ENCODE measurements around the gene LRRC37A3.
"Not testable (repeated sequence)": the region's sequence is repeated elsewhere in the genome, so short reads cannot be mapped to it uniquely, and the experiment has no call there.

LRRC37A3 gene

DNA sequence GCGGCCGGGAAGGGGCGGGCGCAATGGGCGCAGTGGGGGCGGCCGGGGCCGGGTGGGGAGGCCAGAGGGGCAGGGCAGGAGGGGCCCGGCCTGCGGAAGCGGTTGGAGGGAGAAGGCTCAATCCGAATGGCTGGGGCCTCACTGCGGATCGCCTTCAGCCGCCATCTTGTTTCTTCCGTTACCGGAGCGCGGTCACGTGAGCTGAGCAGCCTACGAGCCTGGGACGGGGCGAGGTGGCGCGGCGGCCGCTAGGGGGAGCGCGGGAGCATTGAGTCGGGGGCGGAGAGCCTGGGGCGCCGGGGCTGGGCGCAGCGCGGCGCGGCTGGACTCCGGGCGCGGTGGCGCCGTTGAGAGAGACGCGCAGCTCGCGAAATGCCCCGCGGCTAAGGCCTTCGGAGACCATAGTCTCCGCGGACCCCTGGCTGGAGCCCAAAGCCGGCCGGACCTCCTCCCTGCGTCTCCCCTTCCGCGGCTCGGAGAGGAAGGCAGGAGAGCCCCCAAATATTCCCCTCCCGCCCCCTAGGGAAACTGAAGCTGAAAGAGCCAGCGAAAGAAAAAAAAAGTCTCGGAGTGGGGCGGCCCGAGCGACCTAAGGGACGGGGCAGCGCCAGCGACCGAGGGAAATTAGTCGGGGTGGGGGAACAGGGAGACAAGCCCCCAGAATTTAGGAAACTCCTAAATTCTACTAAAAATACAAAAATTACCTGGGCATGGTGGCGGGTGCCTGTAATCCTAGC, at the start of gene LRRC37A3:
TSS of gene LRRC37A3 (minus strand) at position 190 of the 737 bp plus-strand sequence. CDS start 22,221 bp downstream, outside the sequence.
- DNase-seq: peak; percentile 100

DNA sequence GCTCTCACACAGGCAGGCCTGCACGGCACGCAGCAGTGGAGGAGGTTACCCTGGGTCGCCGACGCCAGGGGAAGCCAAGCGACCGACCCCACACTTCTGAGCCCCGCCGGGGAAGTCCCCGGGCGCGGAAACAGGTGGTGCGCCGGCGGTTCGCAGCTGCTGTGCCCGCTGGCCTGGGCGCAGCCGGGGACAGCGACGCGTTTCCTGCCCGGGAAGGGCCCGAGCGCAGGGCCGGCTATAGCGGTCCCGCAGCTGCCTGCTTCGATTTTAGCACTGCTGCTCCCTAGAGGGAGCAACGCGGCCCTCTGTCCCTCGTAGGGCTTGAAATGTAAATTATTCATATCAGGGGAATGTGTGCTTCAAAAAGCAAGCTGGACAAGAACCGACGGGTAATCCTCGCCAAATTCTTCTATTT, 46.6 kb upstream of the LRRC37A3 start:
- DNase-seq: peak; percentile 82 to 87

DNA sequence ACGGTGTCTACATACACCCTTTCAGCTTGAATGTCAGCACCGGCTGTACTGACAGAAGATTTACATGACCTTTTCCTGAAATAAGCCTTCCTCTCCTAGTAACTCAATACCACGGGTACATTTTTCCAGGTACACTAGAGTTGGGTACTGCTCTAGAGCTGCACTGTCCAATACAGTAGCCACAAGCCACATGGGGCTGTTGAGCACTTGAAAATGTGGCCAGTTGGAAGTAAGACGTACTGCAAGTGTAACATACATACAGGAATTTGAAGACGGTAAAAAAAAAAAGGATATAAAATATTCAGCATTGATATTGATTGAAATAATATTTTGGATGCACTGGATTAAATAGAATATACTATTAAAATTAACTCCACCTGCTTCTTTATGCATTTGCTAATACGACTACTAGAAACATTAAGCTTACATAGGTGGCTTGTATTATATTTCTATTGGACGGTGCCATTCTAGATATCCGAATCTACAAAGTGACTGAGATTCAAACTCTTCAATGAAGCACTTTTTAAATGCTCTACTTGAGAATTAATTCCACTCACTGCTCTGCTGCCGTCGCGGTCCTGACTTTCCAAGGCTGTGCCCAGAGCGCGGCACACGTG, 46.1 kb upstream of the LRRC37A3 start:
- DNase-seq: not testable (repeated sequence)

DNA sequence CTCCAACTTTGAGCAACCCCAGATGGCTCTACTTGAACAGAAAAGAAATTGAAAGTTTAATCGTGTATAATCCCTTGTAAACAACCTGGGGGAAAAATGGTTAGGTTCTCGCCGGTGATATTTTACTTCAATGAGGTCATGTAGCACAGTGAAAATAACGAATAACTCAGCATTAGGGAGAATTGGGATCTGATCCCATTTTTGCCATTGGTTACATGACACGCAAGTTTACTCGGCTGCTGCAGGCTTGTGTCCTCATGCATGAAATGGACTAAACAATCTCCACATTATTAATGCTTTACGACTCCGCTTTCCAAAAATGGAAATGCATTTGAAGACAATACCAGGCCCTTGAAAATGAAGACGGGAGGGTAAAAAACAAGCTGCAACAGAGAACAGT, 45.5 kb upstream of the LRRC37A3 start:
- DNase-seq: no peak

DNA sequence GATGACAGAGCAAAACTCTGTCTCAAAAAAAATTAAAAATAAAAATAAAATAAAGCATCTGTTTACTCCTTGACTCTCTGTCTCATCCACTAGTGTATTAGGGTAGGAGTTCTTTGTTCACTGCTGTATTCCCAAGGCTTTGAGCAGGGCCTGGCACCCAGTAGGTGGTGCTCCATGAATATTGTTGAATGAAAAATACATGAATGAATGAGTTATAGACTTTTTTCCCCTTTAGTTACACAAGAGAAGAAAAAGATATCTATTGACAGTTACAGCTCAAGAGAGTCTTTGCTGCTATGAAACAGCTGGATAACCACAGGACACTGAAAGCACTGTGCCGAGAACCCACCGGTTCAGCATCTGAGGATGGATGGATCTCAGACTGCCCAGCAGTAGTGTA, 44.5 kb upstream of the LRRC37A3 start:
- not testable (repeated sequence) for DNase-seq

DNA sequence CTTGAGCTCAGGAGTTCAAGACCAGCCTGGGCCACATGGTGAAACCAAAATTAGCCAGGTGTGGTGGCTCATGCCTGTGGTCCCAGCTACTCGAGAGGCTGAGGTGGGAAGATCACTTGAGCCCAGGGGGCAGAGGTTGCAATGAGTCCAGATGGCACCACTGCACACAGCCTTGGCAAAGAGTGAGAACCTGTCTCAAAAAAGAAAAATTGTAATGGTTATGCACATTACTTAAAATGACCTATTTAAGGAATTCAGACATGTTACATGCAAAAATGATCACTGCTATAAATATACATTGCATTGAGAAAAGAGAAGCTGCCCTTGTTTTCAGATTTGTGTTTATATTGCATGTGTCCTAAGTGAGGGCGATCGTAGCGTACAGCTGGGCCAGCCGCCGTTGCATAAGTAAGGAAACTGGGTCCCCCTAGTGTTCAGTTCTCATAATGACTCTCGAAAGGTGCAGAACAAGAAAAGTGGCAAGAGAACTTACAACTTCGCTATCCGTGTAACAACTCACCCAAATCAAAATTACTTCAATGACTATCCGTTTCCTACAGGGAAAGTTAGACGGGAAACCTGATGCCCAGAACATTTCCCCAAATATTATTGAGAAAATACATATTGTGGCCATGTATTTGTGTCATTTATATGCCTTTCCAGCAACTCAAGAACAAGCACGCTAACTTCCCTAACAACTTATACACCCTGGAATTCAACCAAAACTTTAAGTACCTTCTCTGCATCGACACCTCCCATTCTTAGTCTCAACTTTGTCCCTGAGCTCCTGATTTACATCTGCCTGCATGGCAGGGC, 42.5 kb upstream of the LRRC37A3 start:
- DNase-seq: not testable (repeated sequence)

DNA sequence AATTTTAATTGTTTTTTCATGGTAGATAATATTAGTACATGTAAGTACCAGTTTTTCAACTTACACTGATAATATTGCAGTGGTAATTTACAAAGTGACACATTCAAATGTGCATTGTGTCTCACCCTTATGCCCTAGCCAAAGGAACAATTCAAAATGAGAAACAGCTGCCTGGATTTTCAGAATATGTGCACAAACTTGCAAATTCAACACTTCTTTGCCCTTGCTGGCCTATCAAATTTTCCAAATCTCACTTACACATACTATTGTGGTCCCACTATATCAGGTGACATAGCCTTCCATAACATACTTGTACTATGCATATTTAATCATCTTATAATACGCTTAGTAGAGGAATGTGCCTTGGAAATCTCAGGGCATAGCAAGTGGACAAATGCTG, 32.6 kb upstream of the LRRC37A3 start:
- DNase-seq: no peak

DNA sequence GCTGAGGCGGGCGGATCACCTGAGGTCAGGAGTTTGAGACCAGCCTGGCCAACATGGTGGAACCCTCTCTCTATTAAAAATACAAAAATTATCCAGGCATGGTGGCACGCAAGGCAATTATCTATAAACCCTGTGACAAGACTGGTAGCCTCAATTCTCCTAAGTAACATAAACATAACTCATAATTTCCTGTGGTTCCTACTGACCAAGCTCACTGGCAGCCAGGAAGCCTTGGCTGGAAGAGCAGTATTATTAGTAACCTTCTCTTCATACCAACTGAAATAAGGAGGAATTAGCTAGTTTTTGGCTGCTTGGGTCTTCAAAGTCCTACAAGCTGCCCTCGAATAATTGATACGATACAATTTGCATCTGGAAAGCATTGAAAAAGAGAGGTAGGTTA, 31.6 kb upstream of the LRRC37A3 start:
- no peak for DNase-seq

DNA sequence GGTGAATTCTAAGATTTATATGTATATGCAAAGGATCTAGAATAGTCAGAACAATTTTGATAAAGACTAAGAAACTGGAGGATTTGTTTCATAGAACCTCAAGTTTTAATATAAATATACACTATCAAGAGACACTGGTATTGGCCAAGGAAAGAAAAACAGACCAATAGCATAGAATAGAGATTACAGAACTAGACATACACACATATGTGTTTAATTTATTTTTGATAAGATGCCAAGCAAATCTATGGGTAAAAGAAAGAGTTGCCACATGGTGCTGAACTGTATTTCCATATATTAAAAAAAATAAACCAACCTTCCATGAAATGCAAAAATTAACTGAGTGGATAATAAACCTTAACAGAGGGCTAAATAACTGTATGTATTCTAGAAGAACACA, 27.9 kb upstream of the LRRC37A3 start:
- DNase-seq: no peak

DNA sequence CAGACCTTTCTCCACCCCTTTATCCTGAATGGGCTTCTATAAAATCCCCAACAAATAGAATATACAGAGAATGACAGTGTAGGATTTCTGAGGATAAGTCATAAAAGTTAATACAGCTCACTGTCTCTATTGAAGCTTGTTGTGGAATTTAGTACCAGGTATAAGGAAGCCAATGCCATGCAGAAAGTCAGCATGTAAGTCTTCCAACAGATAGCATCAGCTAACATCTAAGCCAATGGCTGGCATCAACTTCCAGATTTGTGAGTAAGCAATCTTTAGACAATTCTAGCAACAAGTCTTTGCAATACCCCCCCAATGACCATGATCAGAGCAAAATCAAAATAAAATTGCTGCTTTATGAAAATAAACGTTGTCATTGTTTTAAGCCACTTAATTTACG, 22.5 kb upstream of the LRRC37A3 start:
- no peak for DNase-seq

DNA sequence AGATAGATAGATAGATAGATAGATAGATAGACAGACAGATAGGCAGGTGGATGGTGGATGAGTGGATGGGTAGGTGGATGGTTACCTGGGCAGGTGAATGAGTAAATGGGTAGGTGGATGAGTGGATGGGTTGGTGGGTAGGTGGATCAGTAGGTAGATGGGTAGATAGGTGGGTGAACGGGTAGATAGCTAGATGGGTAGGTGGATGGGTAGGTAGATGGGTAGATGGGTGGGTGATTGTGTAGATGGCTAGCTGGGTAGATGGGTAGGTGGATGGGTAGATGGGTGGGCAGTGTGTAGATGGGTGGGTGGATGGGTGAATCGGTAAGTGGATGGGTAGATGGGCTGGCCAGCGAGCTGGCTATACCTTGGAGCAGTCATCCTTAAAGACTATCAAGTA, 21.8 kb upstream of the LRRC37A3 start:
- no peak for DNase-seq

DNA sequence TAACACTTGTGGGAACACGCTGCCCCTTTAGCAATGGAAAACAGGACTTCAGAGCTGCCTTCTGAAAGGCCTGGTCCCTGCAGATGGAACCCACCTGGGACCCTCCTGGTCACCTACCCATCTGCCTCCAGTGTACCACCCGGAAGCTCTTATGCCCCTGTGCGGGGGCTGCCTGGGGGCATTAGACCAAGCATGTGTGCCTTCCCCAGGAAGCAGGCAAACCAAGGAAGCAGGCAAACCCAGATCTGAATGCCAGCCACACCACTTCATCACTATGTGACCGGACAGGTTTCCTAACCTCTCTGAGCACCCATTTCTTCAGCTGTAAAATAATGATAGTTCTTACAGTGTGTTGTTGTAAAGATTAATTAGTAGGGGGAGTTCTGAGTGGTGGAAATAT, 20.8 kb upstream of the LRRC37A3 start:
- no peak for DNase-seq

DNA sequence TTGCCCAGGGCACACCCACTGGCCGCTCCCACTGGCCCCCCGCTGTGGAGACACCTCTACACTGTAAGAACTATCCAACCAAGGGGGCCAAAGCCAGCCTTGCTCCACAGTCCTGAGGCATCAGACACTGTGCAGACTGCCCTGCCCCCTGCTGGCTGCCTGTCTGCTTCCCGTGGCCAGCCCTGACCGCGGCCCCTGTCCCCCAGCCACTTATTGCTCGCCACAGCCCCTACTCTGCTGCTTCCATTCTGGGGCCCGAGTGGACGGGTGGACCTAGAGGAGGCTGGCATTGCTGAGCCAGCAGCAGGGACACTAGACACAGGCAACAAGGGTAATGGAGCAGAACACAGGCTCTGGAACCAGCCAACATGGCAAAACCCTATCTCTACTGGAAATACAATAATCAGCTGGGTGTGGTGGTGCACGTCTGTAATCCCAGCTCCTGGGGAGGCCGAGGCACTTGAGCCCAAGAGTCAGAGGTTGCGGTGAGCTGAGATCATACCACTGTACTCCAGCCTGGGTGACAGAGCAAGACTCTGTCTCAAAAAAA, 19.7 kb upstream of the LRRC37A3 start:
- peak; percentile 66 to 70 for DNase-seq

DNA sequence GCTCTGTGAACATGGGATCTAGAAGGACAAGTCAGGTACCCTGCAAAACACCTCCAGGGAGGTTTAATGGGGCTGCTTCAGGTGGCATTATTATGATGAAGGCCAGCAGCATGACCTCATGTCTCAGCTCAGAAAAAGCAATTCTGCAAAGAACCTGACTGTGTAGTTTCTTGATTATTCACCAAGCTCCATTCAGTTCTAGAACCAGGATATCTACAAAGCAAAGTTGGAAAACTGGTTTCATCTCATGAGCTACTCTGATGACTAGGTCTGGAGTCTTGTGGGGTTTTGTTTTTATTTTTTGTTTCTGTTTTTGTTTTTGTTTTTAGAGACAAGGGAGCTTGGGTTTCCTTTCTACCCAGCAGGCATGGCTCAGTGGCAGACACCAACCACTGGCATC, 19.0 kb upstream of the LRRC37A3 start:
- DNase-seq: no peak

DNA sequence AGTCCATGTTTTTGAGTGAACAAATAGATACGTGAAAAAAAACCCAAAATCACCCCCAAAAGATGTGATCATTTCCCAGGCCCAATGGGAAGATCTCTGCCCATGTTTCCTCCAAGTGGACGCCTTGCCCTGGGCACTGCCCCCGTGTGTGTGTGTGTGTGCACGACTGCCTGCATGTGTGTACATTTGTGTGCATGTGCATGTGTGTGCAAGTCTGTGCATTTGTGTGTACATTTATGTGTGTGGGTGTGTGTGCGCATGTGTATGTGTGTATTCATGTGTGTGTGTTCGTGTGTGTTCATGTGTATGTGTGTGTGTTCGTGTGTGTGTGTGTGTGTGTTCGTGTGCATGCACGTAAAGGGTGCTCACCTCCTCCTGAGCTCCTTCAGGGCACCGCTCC, 16.8 kb upstream of the LRRC37A3 start:
- DNase-seq: no peak

DNA sequence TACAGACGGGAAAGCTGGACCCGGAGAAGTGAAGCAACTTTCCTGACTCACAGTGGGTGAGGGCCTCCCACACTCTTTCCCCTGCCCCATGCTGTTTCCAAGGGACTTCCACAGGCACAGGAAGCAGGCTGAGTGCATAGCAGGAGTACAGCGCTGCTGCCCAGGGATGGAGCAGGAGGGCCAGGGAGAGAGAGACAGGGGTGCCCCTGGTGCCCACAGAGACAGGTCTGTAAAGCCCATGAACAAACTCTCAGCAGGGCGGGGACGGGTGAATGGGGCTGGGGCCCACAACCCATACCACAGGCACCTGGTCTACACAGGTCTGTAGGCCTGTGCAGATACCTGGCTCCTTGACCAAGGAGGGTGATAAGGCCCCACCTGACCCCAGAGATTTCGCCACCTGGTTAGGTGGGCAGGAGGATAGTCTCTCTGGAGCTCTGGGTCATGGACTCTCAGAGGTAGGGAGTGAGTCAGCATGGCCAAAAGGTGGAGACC, 15.1 kb upstream of the LRRC37A3 start:
- DNase-seq: not testable (repeated sequence)

DNA sequence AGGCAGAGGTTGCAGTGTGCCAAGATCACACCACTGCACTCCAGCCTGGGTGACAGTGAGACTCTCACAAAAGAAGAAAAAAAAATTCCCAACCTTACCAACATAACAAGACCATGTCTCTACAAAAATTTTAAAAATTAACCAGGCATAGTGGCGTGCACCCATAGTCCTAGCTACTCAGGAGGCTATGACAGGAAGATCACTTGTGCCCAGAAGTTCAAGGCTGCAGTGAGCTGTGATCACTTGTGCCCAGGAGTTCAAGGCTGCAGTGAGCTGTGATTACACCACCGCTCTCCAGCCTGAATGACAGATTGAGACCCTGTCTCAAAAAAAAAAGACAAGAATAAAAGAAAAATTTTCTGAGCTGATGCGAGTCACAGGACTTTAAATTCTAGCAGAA, 13.6 kb upstream of the LRRC37A3 start:
- not testable (repeated sequence) for DNase-seq

DNA sequence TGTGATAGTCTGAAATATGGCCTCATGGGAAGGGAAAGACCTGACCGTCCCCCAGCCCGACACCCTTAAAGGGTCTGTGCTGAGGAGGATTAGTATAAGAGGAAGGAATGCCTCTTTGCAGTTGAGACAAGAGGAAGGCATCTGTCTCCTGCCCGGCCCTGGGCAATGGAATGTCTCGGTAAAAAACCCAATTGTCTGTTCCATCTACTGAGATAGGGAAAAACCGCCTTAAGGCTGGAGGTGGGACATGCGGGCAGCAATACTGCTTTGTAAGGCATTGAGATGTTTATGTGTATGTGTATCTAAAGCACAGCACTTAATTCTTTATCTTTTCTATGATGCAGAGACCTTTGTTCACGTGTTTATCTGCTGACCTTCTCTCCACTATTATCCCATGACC, 11.1 kb upstream of the LRRC37A3 start:
- not testable (repeated sequence) for DNase-seq

DNA sequence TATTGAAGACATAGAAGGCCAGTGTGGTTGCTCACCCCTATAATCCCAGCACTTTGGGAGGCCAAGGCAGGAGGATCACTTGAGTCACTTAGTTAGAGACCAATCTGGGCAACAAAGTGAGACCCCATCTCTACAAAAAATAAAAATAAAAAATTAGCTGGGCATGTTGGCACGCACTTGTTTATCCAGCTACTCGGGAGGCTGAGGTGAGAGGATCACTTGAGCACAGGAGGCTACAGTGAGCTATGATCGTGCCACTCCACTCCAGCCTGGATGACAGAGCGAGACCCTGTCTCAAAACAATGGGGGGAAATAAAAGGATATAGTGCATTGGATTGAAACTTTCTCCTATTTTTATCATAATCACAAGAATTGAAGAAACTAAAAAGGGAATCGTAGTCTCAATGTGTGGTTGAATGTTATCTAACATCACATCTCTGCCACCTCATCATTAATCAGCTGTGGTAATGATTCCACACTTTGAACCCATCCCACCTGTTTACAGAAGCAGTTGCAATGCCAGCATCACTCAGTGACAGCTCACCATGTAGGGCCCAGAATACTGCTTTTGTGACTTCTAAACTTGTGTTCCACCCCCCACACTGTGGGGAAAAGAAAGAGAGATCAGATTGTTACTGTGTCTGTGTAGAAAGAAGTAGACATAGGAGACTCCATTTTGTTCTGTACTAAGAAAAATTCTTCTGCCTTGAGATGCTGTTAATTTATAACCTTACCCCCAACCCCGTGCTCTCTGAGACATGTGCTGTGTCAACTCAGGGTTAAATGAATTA, 10.3 kb upstream of the LRRC37A3 start:
- DNase-seq: peak; percentile 44 to 50

DNA sequence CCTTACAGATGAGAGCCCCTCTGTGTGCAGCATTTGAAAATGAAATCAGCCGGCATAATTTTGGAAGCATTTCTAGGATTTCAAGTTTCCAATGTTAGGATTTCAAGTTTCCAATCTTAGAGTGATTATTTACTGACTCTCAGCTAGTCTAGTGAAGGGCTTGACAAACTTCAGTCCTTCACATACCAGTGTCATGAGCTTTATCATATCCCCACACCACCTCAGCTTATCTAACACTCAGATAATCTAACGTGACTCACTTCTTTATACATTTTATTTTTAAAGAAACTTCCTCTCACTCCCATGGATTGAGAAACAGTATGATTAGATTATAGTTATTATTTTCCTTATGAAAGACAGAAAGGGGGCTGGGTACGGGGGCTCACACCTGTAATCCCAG, 9.4 kb upstream of the LRRC37A3 start:
- not testable (repeated sequence) for DNase-seq

DNA sequence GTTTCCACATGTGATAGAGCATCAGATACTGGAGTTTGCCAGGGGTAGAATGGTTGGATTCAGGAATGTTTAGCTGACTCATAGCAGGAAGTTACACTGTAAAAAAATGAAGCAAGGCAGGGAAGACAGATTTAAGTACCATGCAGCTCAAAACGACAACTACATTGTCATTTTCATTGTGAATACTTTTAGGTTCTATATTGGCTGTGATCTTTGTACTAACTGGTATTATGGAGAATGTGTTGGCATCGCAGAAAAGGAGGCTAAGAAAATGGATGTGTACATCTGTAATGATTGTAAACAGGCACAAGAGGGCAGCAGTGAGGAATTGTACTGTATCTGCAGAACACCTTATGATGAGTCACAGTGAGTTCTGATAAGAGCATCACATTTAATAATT, 8.2 kb upstream of the LRRC37A3 start:
- peak in 1 of 2 experiments; percentile 42 for DNase-seq

DNA sequence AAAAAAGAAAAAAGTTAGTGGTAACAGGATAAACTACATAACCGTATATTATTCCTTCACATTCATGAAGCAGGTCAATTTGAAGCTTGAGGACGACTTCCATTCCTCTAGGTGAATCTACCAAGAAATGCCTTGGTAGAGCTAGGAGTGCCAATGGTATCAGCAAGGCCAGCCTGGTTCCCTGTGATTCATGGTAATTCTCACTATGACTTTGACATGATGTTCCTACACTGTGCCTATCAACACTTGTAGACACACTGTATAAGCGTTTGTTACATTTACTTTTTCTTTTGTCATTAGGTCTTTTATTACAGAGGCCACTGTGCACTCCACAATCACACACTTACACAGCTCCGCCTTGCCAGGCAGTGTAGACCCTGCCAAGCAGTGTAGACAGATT, 7.2 kb upstream of the LRRC37A3 start:
- DNase-seq: not testable (repeated sequence)
